ENCODE results near the gene CARD8. TPM values are rescaled to one million over a fixed set of nuclear protein-coding genes. Genes with fewer than 3 reads are reported as not detected.

CARD8 gene
- 78.3 TPM for total RNA-seq

GRCh38 chr19:48255376-48256303 is at the start of gene CARD8:
TSS of gene CARD8 (minus strand) at chr19:48255912. CDS start at chr19:48241020, 14,892 bp downstream.

GRCh38 chr19:48169939-48170803 is 85.5 kb downstream of the CARD8 start, which contains the start of the genes LIG1 and ZSWIM9:
TSS of gene LIG1 (minus strand) at chr19:48170344. CDS start at chr19:48165566, 4,778 bp downstream.
TSS of gene ZSWIM9 (plus strand) at chr19:48170680. CDS start at chr19:48171803, 1,123 bp downstream.

Other genes starting within 250 kb of the CARD8 start
- 43.1 TPM for gene CABP5, start 211.8 kb downstream of the CARD8 start, total RNA-seq
- 42.7 TPM for gene PLA2G4C, start 145.1 kb downstream of the CARD8 start, total RNA-seq
- 44.2 TPM for gene LIG1, start 85.6 kb downstream of the CARD8 start, total RNA-seq
- gene ZSWIM9, start 85.2 kb downstream of the CARD8 start, total RNA-seq = 6.2 TPM
- gene ZNF114, start 14.2 kb upstream of the CARD8 start, total RNA-seq = 5.1 TPM
- 17.3 TPM for gene EMP3, start 69.6 kb upstream of the CARD8 start, total RNA-seq
- gene TMEM143, start 108.0 kb upstream of the CARD8 start, total RNA-seq = 2.8 TPM
- not detected for gene SYNGR4, start 108.5 kb upstream of the CARD8 start, total RNA-seq
- gene KDELR1, start 135.6 kb upstream of the CARD8 start, total RNA-seq = 72.3 TPM
- gene GRIN2D, start 137.8 kb upstream of the CARD8 start, total RNA-seq = 4.3 TPM
- gene GRWD1, start 190.1 kb upstream of the CARD8 start, total RNA-seq = 26.2 TPM
- 1.6 TPM for gene KCNJ14, start 199.7 kb upstream of the CARD8 start, total RNA-seq
- 72.9 TPM for gene CYTH2, start 213.5 kb upstream of the CARD8 start, total RNA-seq

All from camera-type eye (tissue), 1 donor.